ENCODE results near the gene CD300LG.
"Not testable (repeated sequence)": the region's sequence is repeated elsewhere in the genome, so short reads cannot be mapped to it uniquely, and the experiment has no call there.

CD300LG gene

GRCh38 chr17:43826206-43826605 lies 20.8 kb upstream of the CD300LG start:
- no peak for DNase-seq

- no peak for DNase-seq
Measured at GRCh38 chr17:43827596-43827995, 19.4 kb upstream of the CD300LG start.

- DNase-seq: no peak
Measured at GRCh38 chr17:43829738-43830137, 17.2 kb upstream of the CD300LG start.

GRCh38 chr17:43830510-43831140 lies 16.4 kb upstream of the CD300LG start:
- no peak for DNase-seq

GRCh38 chr17:43831633-43832032 lies 15.3 kb upstream of the CD300LG start:
- DNase-seq: no peak

DNA sequence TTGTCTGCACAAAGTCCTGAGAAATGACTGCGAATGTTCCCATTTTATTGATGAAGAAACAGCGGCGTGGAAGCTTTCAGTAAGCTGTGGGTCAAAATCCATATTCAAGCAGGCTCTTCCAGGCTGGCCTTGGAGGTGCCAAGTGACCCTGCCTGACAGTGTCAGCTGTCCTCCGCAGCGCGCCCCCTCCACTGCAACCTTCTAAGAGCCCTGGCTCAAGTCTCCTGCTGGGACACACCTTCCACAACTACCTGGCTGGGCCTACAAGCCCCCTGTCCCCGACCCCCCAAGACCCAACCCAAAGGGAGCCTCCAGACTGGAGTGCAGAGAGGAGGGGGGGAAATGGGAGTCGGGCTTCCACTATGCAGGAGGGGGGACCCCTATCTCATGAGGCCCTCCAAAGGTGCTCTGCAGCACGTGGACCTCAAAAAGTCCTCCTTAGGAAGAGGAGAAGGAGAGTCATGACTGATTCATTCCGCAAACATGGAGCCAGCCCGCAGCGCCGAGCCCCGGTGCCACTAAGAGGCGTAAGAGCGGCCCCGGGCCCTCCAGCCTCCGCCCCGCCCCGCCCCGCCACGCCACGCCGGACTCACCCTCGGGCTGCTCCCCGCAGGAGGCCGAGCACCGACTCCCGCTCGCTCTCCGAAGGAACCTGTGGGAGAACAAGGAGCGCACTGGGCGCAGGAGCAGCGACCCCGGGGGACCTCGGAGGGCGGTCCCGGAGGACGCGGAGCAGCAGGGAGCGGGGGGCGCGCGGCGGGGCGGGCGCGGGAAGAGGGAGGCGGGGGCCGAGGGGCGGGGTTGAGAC lies 14.6 kb upstream of the CD300LG start:
- DNase-seq: no peak

GRCh38 chr17:43832976-43833829 lies 13.8 kb upstream of the CD300LG start, which contains the start of gene MPP3:
Gene MPP3 (minus strand): TSS chr17:43833146. CDS start chr17:43831906, 1,240 bp downstream.
- DNase-seq: peak in 2 of 4 experiments; percentile 20 to 51

DNA sequence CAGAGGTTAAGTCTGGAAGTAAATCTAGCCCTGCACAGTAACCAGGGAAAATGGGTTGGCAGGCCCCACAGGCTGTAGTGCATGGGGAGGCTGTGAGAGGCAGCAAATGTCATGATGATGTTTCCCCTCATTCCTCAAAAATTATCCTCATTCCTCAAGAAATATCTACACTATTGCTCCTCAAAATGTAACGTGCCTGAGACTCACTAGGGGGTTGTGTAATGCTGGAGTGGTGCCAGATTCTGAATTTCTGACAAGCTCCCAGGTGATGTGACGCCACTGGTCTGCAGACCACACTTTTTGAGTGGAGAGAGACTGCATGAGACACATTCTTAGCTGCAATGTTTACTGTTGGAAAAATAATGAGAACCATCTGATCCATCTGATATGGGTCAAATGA lies 12.9 kb upstream of the CD300LG start:
- no peak for DNase-seq

DNA sequence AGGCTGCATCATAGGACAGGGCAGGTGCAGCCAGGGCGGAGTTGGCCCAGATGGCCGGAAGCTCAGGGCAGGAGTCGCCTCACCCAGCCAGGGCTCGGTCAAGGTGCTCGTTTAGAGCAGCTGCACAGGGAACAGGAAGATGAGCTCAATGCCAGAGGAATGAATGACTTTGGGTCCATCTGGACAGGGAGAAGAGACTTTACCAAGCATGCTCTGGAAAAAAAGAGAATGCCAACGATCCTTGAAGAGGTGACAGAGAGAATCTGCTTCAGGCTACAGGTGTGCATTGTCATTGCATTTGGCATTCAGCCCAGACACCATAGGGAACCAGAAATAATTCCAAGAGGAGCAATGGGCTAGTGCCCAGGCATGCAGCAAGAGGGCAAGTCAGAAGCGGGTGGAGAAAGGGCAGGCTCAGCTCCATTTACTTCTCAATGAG lies 7.3 kb upstream of the CD300LG start:
- no peak for DNase-seq

GRCh38 chr17:43840814-43841213 lies 6.2 kb upstream of the CD300LG start:
- DNase-seq: no peak

DNA sequence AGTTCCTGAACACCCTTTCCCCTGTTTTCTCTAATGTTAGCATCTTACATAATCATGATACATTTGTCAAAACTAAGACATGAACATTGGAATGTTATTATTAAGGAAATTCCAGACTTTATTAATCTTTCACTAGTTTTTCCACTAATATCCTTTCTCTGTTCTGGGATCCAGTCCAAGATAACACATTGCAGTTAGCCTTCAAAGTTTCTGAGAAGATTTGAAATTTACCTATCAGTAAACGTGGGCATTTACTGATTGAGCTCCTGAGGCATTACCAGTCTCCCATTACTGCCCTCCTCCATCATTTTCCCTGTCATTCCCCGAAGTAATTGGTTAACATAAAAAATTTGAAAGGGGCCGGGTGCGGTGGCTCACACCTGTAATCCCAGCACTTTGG lies 5.7 kb upstream of the CD300LG start:
- no peak for DNase-seq

- DNase-seq: not testable (repeated sequence)
Measured at GRCh38 chr17:43842091-43842974, 4.6 kb upstream of the CD300LG start.

- no peak for DNase-seq
Measured at GRCh38 chr17:43842975-43843325, 4.0 kb upstream of the CD300LG start.

DNA sequence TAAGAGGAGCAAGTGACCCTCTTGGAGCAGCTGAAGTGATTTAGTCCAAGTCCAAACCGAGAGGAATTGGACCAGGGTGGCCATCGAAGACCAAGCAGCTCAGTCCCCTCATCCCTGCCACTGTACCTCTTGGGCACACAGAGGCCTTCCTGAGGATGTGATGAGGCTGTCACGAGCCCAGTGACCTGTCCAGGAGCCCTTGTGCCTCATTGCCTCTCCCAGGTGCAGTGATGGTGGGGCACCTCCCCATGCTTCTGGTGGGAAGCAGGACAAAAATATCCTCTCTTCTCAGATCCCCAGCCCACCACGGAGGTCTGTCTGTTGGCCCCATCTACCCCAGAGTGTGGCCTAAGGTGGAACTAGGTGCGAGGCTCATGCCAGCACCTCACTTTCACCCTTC lies 2.7 kb upstream of the CD300LG start:
- no peak for DNase-seq

GRCh38 chr17:43845766-43846165 lies 1.2 kb upstream of the CD300LG start:
- no peak for DNase-seq

DNA sequence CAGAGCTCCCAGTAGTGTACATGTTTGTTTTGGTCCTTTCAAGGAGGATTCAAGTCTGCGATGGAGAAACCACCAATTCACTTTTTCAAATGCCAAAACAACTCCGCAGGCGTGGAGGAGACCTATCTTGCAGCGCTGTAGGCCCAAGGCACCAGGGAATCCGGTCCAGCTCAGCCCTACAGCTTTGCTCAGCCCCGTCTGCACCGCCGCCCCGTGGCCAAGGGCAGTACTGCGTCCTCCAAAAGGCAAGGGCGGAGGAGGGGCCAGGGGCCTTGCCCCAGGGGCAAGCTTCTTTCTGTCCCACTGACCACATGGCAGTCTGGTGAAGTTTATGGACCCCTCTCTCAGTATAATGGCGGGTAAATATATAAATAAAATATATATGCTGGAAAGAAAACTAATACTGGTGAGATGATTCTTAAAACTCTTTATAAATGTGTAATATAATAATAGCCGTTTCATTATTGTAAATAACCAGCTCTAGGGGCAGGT lies 709 bp upstream of the CD300LG start:
- peak; percentile 51 to 78 (median 68) for DNase-seq

DNA sequence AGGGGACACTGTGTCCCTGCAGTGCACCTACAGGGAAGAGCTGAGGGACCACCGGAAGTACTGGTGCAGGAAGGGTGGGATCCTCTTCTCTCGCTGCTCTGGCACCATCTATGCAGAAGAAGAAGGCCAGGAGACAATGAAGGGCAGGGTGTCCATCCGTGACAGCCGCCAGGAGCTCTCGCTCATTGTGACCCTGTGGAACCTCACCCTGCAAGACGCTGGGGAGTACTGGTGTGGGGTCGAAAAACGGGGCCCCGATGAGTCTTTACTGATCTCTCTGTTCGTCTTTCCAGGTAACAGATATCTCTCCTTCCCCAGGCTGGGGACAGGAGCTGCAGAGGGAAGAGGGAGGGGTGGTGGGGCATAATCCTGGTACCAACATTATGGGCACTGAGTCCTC lies 1.6 kb downstream of the CD300LG start:
- no peak for DNase-seq

- no peak for DNase-seq
Measured at GRCh38 chr17:43849116-43849515, 2.1 kb downstream of the CD300LG start.

GRCh38 chr17:43852571-43852970 lies 5.6 kb downstream of the CD300LG start:
- no peak for DNase-seq

DNA sequence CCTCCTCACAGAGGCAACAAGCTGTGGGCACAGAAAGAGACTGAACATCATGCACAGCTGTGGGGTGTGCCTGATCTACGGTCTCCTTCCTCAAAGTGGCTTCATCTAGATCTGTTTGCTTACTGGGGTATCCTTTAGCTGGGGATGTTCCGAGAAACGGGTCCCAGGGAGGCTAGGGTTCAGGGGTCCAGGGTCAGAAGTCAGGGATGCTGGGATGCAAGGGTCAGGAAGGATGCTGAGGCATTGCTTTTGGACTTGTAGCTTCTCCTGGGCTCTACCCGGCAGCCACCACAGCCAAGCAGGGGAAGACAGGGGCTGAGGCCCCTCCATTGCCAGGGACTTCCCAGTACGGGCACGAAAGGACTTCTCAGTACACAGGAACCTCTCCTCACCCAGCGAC lies 6.6 kb downstream of the CD300LG start:
- DNase-seq: no peak

GRCh38 chr17:43854498-43854897 lies 7.5 kb downstream of the CD300LG start:
- DNase-seq: no peak

- no peak for DNase-seq
Measured at GRCh38 chr17:43855061-43855460, 8.1 kb downstream of the CD300LG start.
